A549 (cell line): Measurements from ENCODE around the gene MYB. TPM values are rescaled to one million over a fixed set of nuclear protein-coding genes. Genes with fewer than 3 reads are reported as not detected.

Experiments used
- ATAC-seq, 2 experiments: fragments of 200-7000 bp in 1 of 2; fragments of >200 bp in 1 of 2; cut with Nextera tagmentation in 1 of 2; cut with Tn5 transposase in 1 of 2; 3 replicates each; pipeline versions ENCODE4 v1.8.0 to v1.9.1; 2018 to 2020; ENCODE audit warnings: mild to moderate bottlenecking in 1 of 2, moderate library complexity in 1 of 2
- CTCF ChIA-PET: fragments of 300-600 bp; sonication (Branson Sonifier 250); formaldehyde crosslinking; extraction: SDS; loops from one replicate; lab custom pipeline; 2021; ENCODE audit warnings: antibody characterized with exemption, inconsistent platforms; lab: Yijun Ruan, JAX
- POLR2A ChIA-PET: fragments of 350-600 bp; formaldehyde crosslinking; extraction: SDS; loops from one replicate; lab custom pipeline; 2021; ENCODE audit warnings: antibody characterized with exemption, inconsistent platforms; lab: Yijun Ruan, JAX
- DNase-seq, 2 experiments: peaks; one replicate each; pipeline versions ENCODE4 v3.0.0 to v3.0.0-alpha.2; 2011 to 2016; ENCODE audit warnings: low read depth in 1 of 2, low spot score in 1 of 2
- FAIRE-seq: peaks from 2 replicates; lab custom pipeline; 2011; peaks lifted over from hg19 to GRCh38; lab: Jason Lieb, UNC
- H3K27ac ChIP-seq, 2 experiments: fragments of >200 bp; sonication (Bioruptor Twin); formaldehyde crosslinking; 3 replicates each; pipeline ENCODE4 v1.5.1; 2016 to 2017
- H3K4me1 ChIP-seq: fragments of >200 bp; sonication (Bioruptor Twin); formaldehyde crosslinking; 3 replicates; pipeline ENCODE4 v1.6.1; 2016
- H3K4me2 ChIP-seq: fragments of >200 bp; sonication (Bioruptor Twin); formaldehyde crosslinking; 3 replicates; pipeline ENCODE4 v1.6.1; 2016
- H3K4me3 ChIP-seq: fragments of >200 bp; sonication (Bioruptor Twin); formaldehyde crosslinking; 3 replicates; pipeline ENCODE4 v1.5.1; 2016
- H3K9me3 ChIP-seq: fragments of >200 bp; sonication (Bioruptor Twin); formaldehyde crosslinking; 3 replicates; pipeline ENCODE4 v1.6.1; 2016
- CBX8 ChIP-seq: fragments of 200-600 bp; sonication (generic); IDR thresholded peaks from 2 replicates; pipeline ENCODE4 v1.6.1; 2016
- EHF ChIP-seq: fragments of 250-450 bp; sonication (Bioruptor Pico); IDR thresholded peaks from 2 replicates; pipeline ENCODE4 v1.5.0; 2020; ENCODE audit warnings: mild to moderate bottlenecking
- FOXS1 ChIP-seq: fragments of 250-450 bp; sonication (Bioruptor Pico); IDR thresholded peaks from 2 replicates; pipeline ENCODE4 v1.5.0; 2020; ENCODE audit warnings: mild to moderate bottlenecking, moderate library complexity
- HOXB5 ChIP-seq: fragments of 250-450 bp; sonication (Bioruptor Pico); IDR thresholded peaks from 2 replicates; pipeline ENCODE4 v1.5.0; 2020; ENCODE audit warnings: mild to moderate bottlenecking, moderate library complexity
- KDM1A ChIP-seq: fragments of 200-600 bp; sonication (generic); IDR thresholded peaks from 2 replicates; pipeline ENCODE4 v1.6.1; 2016; ENCODE audit warnings: low read depth, mild to moderate bottlenecking
- NPAS2 ChIP-seq: fragments of 250-450 bp; sonication (Bioruptor Pico); IDR thresholded peaks from 2 replicates; pipeline ENCODE4 v1.8.0; 2022; ENCODE audit warnings: mild to moderate bottlenecking, moderate library complexity, borderline replicate concordance
- NR3C1 ChIP-seq: fragments of >200 bp; sonication (Bioruptor Twin); formaldehyde crosslinking; IDR thresholded peaks from 3 replicates; pipeline ENCODE4 v1.6.1; 2017
- RNF2 ChIP-seq: fragments of 200-600 bp; sonication (generic); IDR thresholded peaks from 2 replicates; pipeline ENCODE4 v1.6.1; 2016; ENCODE audit warnings: low read depth, mild to moderate bottlenecking, antibody characterized with exemption, moderate library complexity, borderline replicate concordance
- TP53 ChIP-seq: fragments of 250-450 bp; sonication (Bioruptor Pico); IDR thresholded peaks from 2 replicates; pipeline ENCODE4 v1.5.0; 2021; ENCODE audit warnings: mild to moderate bottlenecking, moderate library complexity
- ZNF302 ChIP-seq: fragments of 250-450 bp; sonication (Bioruptor Pico); IDR thresholded peaks from 2 replicates; pipeline ENCODE4 v1.9.0; 2021; ENCODE audit warnings: inconsistent platforms, mild to moderate bottlenecking, moderate library complexity
- WGBS: methylation state at CpG from one replicate; pipeline ENCODE4 v1.1.6; 2017; ENCODE audit errors: missing lambda C conversion rate; 5-methylcytosine and 5-hydroxymethylcytosine counted together
- polyA plus RNA-seq, 4 experiments: library from polyadenylated mRNA; depleted of rRNA in 3 of 4; stranded (reverse); fragments of >200 nt; fragmentation: RNase III in 1 of 4; extraction: RNeasy Plus Mini Kit Qiagen cat#74134 plus additional on column Dnase treatment in 1 of 4; gene quantifications; 2 replicates in 3 of 4; 3 replicates in 1 of 4; pipeline ENCODE4 v1.2.3, GENCODE V29; 2011 to 2017
- small RNA-seq, 6 experiments: library from RNA; depleted of rRNA; stranded (forward); fragments of <200 nt; gene quantifications; one replicate each; pipeline ENCODE3, GENCODE V24; 2012
- TF ChIP-seq, protein P1 (sequence below): fragments of 200-600 bp; sonication (generic); IDR thresholded peaks from 2 replicates; pipeline ENCODE4 v1.6.1; 2016; ENCODE audit warnings: antibody characterized with exemption, mild to moderate bottlenecking, moderate library complexity

MYB gene
- polyA plus RNA-seq, 2 of the 4 experiments (the other 2 are of a cell fraction): 0.22 to 0.27 TPM

DNA sequence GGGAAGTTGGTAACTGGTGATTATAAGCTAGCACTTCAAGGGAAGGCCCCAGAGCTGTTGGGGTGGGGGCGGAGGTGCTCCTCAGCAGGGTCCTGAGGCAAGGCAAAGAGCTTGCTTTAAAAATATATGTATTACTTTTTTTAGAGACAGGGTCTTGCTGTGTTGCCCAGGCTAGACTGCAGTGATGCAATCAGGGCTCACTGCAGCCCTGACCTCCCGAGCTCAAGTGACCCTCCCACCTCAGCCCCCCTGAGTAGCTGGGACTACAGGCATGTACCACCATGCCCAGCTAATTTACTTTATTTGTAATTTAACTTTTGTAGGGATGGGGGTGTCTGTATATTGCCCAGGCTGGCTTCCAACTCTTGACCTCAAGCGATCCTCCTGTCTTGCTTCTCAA, 87.2 kb downstream of the MYB start (continued):
- TF ChIP-seq, protein P1, sequence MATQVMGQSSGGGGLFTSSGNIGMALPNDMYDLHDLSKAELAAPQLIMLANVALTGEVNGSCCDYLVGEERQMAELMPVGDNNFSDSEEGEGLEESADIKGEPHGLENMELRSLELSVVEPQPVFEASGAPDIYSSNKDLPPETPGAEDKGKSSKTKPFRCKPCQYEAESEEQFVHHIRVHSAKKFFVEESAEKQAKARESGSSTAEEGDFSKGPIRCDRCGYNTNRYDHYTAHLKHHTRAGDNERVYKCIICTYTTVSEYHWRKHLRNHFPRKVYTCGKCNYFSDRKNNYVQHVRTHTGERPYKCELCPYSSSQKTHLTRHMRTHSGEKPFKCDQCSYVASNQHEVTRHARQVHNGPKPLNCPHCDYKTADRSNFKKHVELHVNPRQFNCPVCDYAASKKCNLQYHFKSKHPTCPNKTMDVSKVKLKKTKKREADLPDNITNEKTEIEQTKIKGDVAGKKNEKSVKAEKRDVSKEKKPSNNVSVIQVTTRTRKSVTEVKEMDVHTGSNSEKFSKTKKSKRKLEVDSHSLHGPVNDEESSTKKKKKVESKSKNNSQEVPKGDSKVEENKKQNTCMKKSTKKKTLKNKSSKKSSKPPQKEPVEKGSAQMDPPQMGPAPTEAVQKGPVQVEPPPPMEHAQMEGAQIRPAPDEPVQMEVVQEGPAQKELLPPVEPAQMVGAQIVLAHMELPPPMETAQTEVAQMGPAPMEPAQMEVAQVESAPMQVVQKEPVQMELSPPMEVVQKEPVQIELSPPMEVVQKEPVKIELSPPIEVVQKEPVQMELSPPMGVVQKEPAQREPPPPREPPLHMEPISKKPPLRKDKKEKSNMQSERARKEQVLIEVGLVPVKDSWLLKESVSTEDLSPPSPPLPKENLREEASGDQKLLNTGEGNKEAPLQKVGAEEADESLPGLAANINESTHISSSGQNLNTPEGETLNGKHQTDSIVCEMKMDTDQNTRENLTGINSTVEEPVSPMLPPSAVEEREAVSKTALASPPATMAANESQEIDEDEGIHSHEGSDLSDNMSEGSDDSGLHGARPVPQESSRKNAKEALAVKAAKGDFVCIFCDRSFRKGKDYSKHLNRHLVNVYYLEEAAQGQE: no peak
- no peak for TF ChIP-seq HOXB5 (CRISPR knock-in tag)

DNA sequence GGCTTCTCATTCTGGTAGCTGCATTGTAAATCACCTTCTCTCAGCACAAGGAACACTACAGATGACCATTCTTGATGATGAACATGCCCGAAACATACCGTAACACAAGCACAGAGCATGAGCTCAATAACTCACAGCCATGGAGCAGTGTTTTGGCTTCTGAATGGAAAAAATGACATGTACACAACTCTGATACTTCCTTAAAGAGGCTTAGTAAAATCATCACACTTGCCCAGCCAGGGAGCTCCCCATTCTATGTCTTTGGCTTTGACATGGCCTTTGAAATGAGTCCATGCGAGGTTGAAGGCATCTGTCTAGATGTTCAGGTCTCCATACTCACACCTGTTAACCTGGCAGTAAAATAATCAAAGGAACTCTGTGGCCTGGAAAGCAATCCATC, 87.6 kb downstream of the MYB start:
- POLR2A ChIA-PET: no interaction called here
- no peak for DNase-seq
- no peak for TF ChIP-seq EHF (CRISPR knock-in tag)
- no peak for TF ChIP-seq ZNF302 (CRISPR knock-in tag)
- TF ChIP-seq NR3C1: no peak
- no peak for TF ChIP-seq CBX8
- no peak for TF ChIP-seq NPAS2 (CRISPR knock-in tag)
- TF ChIP-seq TP53 (CRISPR knock-in tag): no peak
- TF ChIP-seq FOXS1 (CRISPR knock-in tag): no peak
- no peak for TF ChIP-seq KDM1A
- no peak for TF ChIP-seq RNF2
- H3K9me3 ChIP-seq: no peaks in the 10 kb centered on the region
- 94% methylated on average over 3 of the region's 3 CpGs for WGBS
- CTCF ChIA-PET: interaction anchor here (2.8 kb wide), 1 partner anchor 12 kb away, joined by 9 read pairs; no protein-coding TSS in a partner anchor
- no peak for FAIRE-seq
- no peak overlapping the region for H3K27ac ChIP-seq
- no peaks in the 10 kb centered on the region for H3K4me1 ChIP-seq
- no peak overlapping the region for H3K4me3 ChIP-seq
- no peak for ATAC-seq
- H3K4me2 ChIP-seq: no peak overlapping the region

Small RNA genes lying within 50 kb of the gene (small RNA-seq; reads per million reads assigned to genes)
- 0 reads per million in 6 experiments for gene MIR548A2

Other genes starting within 250 kb of the MYB start
- gene ALDH8A1, start 231.2 kb upstream of the MYB start, polyA plus RNA-seq (2011; rRNA removed): 0.17 and 0.85 TPM in 2 replicates
- gene ALDH8A1, start 231.2 kb upstream of the MYB start, polyA plus RNA-seq (2017; fragmentation: RNase III; extraction: RNeasy Plus Mini Kit Qiagen cat#74134 plus additional on column Dnase treatment): 0.18 to 0.38 TPM (median 0.29 TPM) in 3 replicates
- 51.6 and 61.7 TPM in 2 replicates for gene HBS1L, start 126.5 kb upstream of the MYB start, polyA plus RNA-seq (2011; rRNA removed)
- 40.7 to 41.9 TPM (median 41.5 TPM) in 3 replicates for gene HBS1L, start 126.5 kb upstream of the MYB start, polyA plus RNA-seq (2017; fragmentation: RNase III; extraction: RNeasy Plus Mini Kit Qiagen cat#74134 plus additional on column Dnase treatment)